Uterus (tissue), 4 donors: ENCODE results near the gene MYO16. TPM values are rescaled to one million over a fixed set of nuclear protein-coding genes. Genes with fewer than 3 reads are reported as not detected.

ENCODE experiments used
- DNase-seq, 2 donors: peaks; one replicate each; pipeline ENCODE4 v3.0.0-alpha.2; 2019 to 2020
- H3K27ac ChIP-seq, 2 donors: fragments of 200-600 bp; sonication (generic); 1 replicate in 1 of 2; 2 replicates in 1 of 2; pipeline ENCODE4 v1.5.1; 2016 to 2018
- H3K27me3 ChIP-seq, 2 donors: fragments of 200-600 bp; sonication (generic); one replicate each; pipeline ENCODE4 v1.5.1; 2018 to 2019; ENCODE audit warnings: control low read depth in 1 of 2
- H3K36me3 ChIP-seq, 2 donors: fragments of 200-600 bp; sonication (generic); one replicate each; pipeline ENCODE4 v1.5.1; 2019; ENCODE audit warnings: control low read depth in 1 of 2
- H3K4me1 ChIP-seq, 2 donors: fragments of 200-600 bp; sonication (generic); one replicate each; pipeline ENCODE4 v1.5.1; 2018 to 2019; ENCODE audit warnings: control low read depth in 1 of 2
- H3K4me3 ChIP-seq, 2 donors: fragments of 200-600 bp; sonication (generic); 1 replicate in 1 of 2; 2 replicates in 1 of 2; pipeline ENCODE4 v1.5.1; 2018 to 2019; ENCODE audit warnings: mild to moderate bottlenecking in 1 of 2
- H3K9me3 ChIP-seq, 2 donors: fragments of 200-600 bp; sonication (generic); one replicate each; pipeline ENCODE4 v1.5.1; 2019; ENCODE audit warnings: control low read depth in 1 of 2
- CTCF ChIP-seq, 4 experiments: fragments of 200-600 bp in 2 of 4; fragments of 450-650 bp in 2 of 4; sonication (generic) in 2 of 4; IDR thresholded peaks; one replicate each; pipeline ENCODE4 v1.5.1; 2016 to 2019; ENCODE audit warnings: antibody characterized with exemption in 4 of 4, mild to moderate bottlenecking in 2 of 4, moderate library complexity in 1 of 4
- POLR2A ChIP-seq, 2 donors: fragments of 450-650 bp; IDR thresholded peaks; one replicate each; pipeline ENCODE4 v1.6.1; 2016; ENCODE audit warnings: antibody characterized with exemption in 2 of 2, mild to moderate bottlenecking in 1 of 2, moderate library complexity in 1 of 2
- intact Hi-C: fragments of 100-400 bp; cut with DNase I; formaldehyde crosslinking; loops from one replicate; pipeline ENCODE4 v1.15.1; 2023; ENCODE audit warnings: low total_unique reads
- total RNA-seq, 4 donors: library from RNA; depleted of rRNA in 3 of 4; stranded (reverse); fragments of >200 nt in 3 of 4; gene quantifications; one replicate each; pipeline versions ENCODE4 v1.1.0 to v1.2.4, GENCODE V29; 2014 to 2023
- donor health status: DM: yes; HTN: yes; CAD: no.

MYO16 gene
- total RNA-seq, 4 donors from 2014 or later: 0.35 to 0.88 TPM; not detected in 2

GRCh38 chr13:108789476-108789875 is 160.1 kb downstream of the MYO16 start:
- Histone ChIP-seq H3K36me3 (no peaks in the 10 kb centered on the region), H3K4me1 (no peaks in the 10 kb centered on the region), H3K4me3 (no peak overlapping the region), H3K9me3 (no peaks in the 10 kb centered on the region), H3K27me3 (no peaks in the 10 kb centered on the region), H3K27ac (no peak overlapping the region)
- no peak for DNase-seq
- intact Hi-C loops: no loop called here
- no peak for TF ChIP-seq CTCF (IDR thresholded peaks at IDR 0.05)
- no peak for TF ChIP-seq POLR2A (IDR thresholded peaks at IDR 0.05)

GRCh38 chr13:108795841-108796240 is 166.4 kb downstream of the MYO16 start:
- H3K9me3 ChIP-seq: no peaks in the 10 kb centered on the region
- intact Hi-C loops: no loop called here
- H3K36me3 ChIP-seq: no peaks in the 10 kb centered on the region
- no peak overlapping the region for H3K27ac ChIP-seq
- H3K27me3 ChIP-seq: no peaks in the 10 kb centered on the region
- no peak for TF ChIP-seq POLR2A (IDR thresholded peaks at IDR 0.05)
- TF ChIP-seq CTCF (IDR thresholded peaks at IDR 0.05): no peak
- no peak overlapping the region for H3K4me3 ChIP-seq
- no peaks in the 10 kb centered on the region for H3K4me1 ChIP-seq
- DNase-seq: no peak

- Histone ChIP-seq H3K36me3 (no peaks in the 10 kb centered on the region), H3K4me1 (no peaks in the 10 kb centered on the region), H3K9me3 (no peaks in the 10 kb centered on the region), H3K27me3 (no peaks in the 10 kb centered on the region), H3K27ac (no peak overlapping the region), H3K4me3 (no peak overlapping the region)
- TF ChIP-seq POLR2A (IDR thresholded peaks at IDR 0.05) (no peak), CTCF (IDR thresholded peaks at IDR 0.05) (no peak)
- intact Hi-C loops: no loop called here
- no peak for DNase-seq
These were observed 167.9 kb downstream of the MYO16 start for GRCh38 chr13:108797354-108797753.

- no peak for DNase-seq
- H3K36me3 ChIP-seq: no peaks in the 10 kb centered on the region
- no peaks in the 10 kb centered on the region for H3K4me1 ChIP-seq
- H3K27ac ChIP-seq: no peak overlapping the region
- no peaks in the 10 kb centered on the region for H3K9me3 ChIP-seq
- H3K27me3 ChIP-seq: no peaks in the 10 kb centered on the region
- TF ChIP-seq CTCF (IDR thresholded peaks at IDR 0.05) (no peak), POLR2A (IDR thresholded peaks at IDR 0.05) (no peak)
- intact Hi-C loops: no loop called here
- H3K4me3 ChIP-seq: no peak overlapping the region
These were observed 178.4 kb downstream of the MYO16 start for GRCh38 chr13:108807841-108808240.

GRCh38 chr13:108812165-108812564 is 182.8 kb downstream of the MYO16 start:
- no peak for TF ChIP-seq POLR2A (IDR thresholded peaks at IDR 0.05)
- H3K4me1 ChIP-seq: no peaks in the 10 kb centered on the region
- no peak overlapping the region for H3K4me3 ChIP-seq
- no peaks in the 10 kb centered on the region for H3K9me3 ChIP-seq
- intact Hi-C loops: no loop called here
- H3K27ac ChIP-seq: no peak overlapping the region
- no peaks in the 10 kb centered on the region for H3K27me3 ChIP-seq
- H3K36me3 ChIP-seq: no peaks in the 10 kb centered on the region
- DNase-seq: no peak

GRCh38 chr13:108812661-108813060 is 183.2 kb downstream of the MYO16 start:
- H3K9me3 ChIP-seq: no peaks in the 10 kb centered on the region
- H3K36me3 ChIP-seq: no peaks in the 10 kb centered on the region
- no peaks in the 10 kb centered on the region for H3K27me3 ChIP-seq
- no peak for DNase-seq
- no peaks in the 10 kb centered on the region for H3K4me1 ChIP-seq
- no peak overlapping the region for H3K27ac ChIP-seq
- intact Hi-C loops: no loop called here
- no peak for TF ChIP-seq POLR2A (IDR thresholded peaks at IDR 0.05)
- no peak for TF ChIP-seq CTCF (IDR thresholded peaks at IDR 0.05)
- H3K4me3 ChIP-seq: no peak overlapping the region
